ENCODE measurements around the gene PIM1. TPM values are rescaled to one million over a fixed set of nuclear protein-coding genes. Genes with fewer than 3 reads are reported as not detected.

Gene PIM1
- total RNA-seq, 4 donors from 2014 or later, result 136 to 173 (median 150) TPM

DNA sequence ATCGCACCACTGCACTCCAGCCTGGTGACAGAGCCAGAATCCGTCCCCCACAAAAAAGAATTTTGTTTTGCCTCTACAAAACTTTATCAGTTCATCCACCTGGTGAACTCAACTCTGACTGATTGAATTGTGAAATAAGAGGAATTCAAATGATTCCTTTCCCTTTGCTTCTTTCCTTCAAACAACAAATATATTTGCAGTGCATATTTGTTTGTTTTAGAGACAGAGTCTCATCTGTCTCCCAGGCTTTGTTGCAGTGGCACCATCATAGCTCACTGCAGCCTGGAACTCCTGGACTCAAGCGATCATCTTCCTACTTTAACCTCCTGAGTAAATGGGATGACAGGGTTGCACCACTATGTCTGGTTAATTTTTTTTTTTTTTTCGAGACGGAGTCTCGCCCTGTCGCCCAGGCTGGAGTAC, 23.2 kb upstream of the PIM1 start:
- H3K4me3 ChIP-seq (ENCODE audit: low read depth, poor library complexity, severe bottlenecking), result no peak overlapping the region
- intact Hi-C loops (cut with DNase I; ENCODE audit: low total_unique reads), result no loop called here
- 95 to 99% methylated on average over 7 of the region's 7 CpGs for WGBS, 2 donors
- DNase-seq (ENCODE audit: low spot score in 2 of 2), result no peak
- TF ChIP-seq POLR2A (IDR thresholded peaks at IDR 0.05) (no peak), CTCF (IDR thresholded peaks at IDR 0.05) (no peak)

GRCh38 chr6:37149745-37150144, 20.2 kb upstream of the PIM1 start:
- H3K4me3 ChIP-seq (ENCODE audit: low read depth, poor library complexity, severe bottlenecking), result no peak overlapping the region
- no peak for TF ChIP-seq CTCF (IDR thresholded peaks at IDR 0.05)
- TF ChIP-seq POLR2A (IDR thresholded peaks at IDR 0.05), result no peak
- intact Hi-C loops (cut with DNase I; ENCODE audit: low total_unique reads), result no loop called here
- DNase-seq (ENCODE audit: low spot score in 2 of 2), result no peak

GRCh38 chr6:37150314-37150713, 19.6 kb upstream of the PIM1 start:
- no peak for TF ChIP-seq CTCF (IDR thresholded peaks at IDR 0.05)
- no peak for TF ChIP-seq POLR2A (IDR thresholded peaks at IDR 0.05)
- 36 to 47% methylated on average over 3 of the region's 3 CpGs for WGBS, 2 donors
- intact Hi-C loops (cut with DNase I; ENCODE audit: low total_unique reads), result no loop called here
- H3K4me3 ChIP-seq (ENCODE audit: low read depth, poor library complexity, severe bottlenecking), result no peak overlapping the region
- DNase-seq (ENCODE audit: low spot score in 2 of 2), result no peak

DNA sequence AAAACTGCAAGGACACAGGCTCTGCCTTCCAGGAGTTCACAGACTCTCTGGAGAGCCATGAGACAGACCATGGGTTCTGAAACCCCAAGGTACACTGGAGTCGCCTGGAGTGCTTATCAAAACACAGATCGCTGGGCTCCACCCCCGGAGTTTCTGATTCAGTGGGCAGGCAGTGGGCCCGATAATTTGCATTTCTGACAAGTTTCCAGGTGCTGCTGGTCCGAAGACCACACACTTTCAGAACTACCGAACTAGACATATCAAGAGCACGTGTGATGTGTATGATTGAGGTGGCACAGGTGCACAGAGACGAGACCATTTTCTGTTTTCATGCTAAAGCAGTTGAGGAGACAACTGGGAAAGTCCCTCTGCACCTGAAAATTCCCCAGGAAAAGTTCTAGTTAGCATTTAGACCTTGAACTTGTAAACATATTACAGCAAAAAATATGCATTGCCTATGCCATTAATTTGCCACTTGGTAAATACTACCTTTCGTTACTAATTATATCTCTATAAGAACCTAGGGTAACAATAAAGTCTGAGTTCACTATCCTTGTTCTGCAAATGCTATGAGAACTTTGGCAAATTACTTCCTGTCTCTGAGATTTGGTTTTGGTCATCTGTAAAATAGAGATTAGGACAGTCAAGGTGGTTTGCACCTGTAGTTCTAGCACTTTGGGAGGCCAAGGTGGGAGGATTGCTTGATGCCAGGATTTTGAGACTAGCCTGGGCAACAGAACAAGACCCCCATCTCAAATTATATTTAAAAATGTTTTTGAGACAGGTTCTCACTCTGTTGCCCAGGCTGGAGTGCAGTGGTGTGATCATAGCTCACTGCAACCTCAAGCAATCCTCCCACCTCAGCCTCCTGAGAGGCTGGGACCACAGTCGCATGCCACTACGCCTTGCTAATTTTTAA, 14.3 kb upstream of the PIM1 start:
- no peak overlapping the region for H3K4me3 ChIP-seq (ENCODE audit: low read depth, poor library complexity, severe bottlenecking)
- TF ChIP-seq POLR2A (IDR thresholded peaks at IDR 0.05), result no peak
- no peak for TF ChIP-seq CTCF (IDR thresholded peaks at IDR 0.05)
- intact Hi-C loops (cut with DNase I; ENCODE audit: low total_unique reads), result no loop called here
- WGBS, 2 donors, result 47 to 68% methylated on average over 11 of the region's 11 CpGs
- DNase-seq (ENCODE audit: low spot score in 2 of 2), result no peak

DNA sequence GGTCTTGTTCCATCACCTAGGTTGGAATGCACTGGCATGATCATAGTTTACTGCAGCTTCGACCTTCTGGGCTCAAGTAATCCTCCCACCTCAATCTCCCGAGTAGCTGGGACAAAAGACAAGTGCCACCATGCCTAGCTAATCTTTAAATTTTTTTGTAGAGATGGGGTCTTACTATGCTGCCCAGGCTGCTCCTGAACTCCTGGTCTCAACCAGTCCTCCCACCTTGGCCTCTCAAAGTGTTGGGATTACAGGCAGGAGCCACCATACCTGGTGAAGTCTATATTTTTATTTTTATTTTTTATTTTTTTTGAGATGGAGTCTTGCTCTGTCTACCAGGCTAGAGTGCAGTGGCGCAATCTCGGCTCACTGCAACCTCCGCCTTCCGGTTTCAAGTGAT, 11.4 kb upstream of the PIM1 start:
- 96 to 97% methylated on average over 6 of the region's 6 CpGs for WGBS, 2 donors
- no peak overlapping the region for H3K4me3 ChIP-seq (ENCODE audit: low read depth, poor library complexity, severe bottlenecking)
- no peak for DNase-seq (ENCODE audit: low spot score in 2 of 2)
- intact Hi-C loops (cut with DNase I; ENCODE audit: low total_unique reads), result no loop called here
- TF ChIP-seq CTCF (IDR thresholded peaks at IDR 0.05) (no peak), POLR2A (IDR thresholded peaks at IDR 0.05) (no peak)

Data from lower leg skin (tissue), 4 donors.